ENCODE results near the gene CASTOR1.

Gene CASTOR1

GRCh38 chr22:30294830-30295229, 5.5 kb upstream of the CASTOR1 start:
- no peak overlapping the region for H2AFZ ChIP-seq (ENCODE audit: low read depth, low read length)
- no peaks in the 10 kb centered on the region for H3K79me2 ChIP-seq (ENCODE audit: low read length)
- TF ChIP-seq CTCF (IDR thresholded peaks at IDR 0.05; ENCODE audit: low read depth, low read length) (no peak), EZH2phosphoT487 (IDR thresholded peaks at IDR 0.05; ENCODE audit: low read depth) (no peak)
- H3K4me3 ChIP-seq (ENCODE audit: low read length) = no peak overlapping the region
- no peaks in the 10 kb centered on the region for H3K36me3 ChIP-seq (replicated peaks; ENCODE audit: low read depth, low read length)
- no peak overlapping the region for H3K4me2 ChIP-seq (ENCODE audit: low read length)
- peaks cover 4% of the 10 kb centered on the region; the same call in 1 of the 2 replicates for H3K4me1 ChIP-seq (ENCODE audit: low read length)
- H3K9me3 ChIP-seq (ENCODE audit: insufficient read depth, low read length) = no peaks in the 10 kb centered on the region
- H3K9ac ChIP-seq (ENCODE audit: low read length) = no peak overlapping the region
- H4K20me1 ChIP-seq (ENCODE audit: insufficient read depth, low read length) = no peaks in the 10 kb centered on the region
- H3K27ac ChIP-seq (ENCODE audit: low read length) = no peak overlapping the region
- H3K27me3 ChIP-seq (ENCODE audit: low read depth, low read length) = no peaks in the 10 kb centered on the region

- Histone ChIP-seq H3K36me3 (replicated peaks; ENCODE audit: low read depth, low read length) (no peaks in the 10 kb centered on the region), H3K27ac (ENCODE audit: low read length) (no peak overlapping the region), H3K9ac (ENCODE audit: low read length) (no peak overlapping the region), H3K27me3 (ENCODE audit: low read depth, low read length) (no peaks in the 10 kb centered on the region), H3K4me3 (ENCODE audit: low read length) (no peak overlapping the region), H3K4me2 (ENCODE audit: low read length) (no peak overlapping the region), H2AFZ (ENCODE audit: low read depth, low read length) (no peak overlapping the region), H3K4me1 (ENCODE audit: low read length) (peaks cover 5% of the 10 kb centered on the region; the same call in 1 of the 2 replicates), H3K9me3 (ENCODE audit: insufficient read depth, low read length) (no peaks in the 10 kb centered on the region), H3K79me2 (ENCODE audit: low read length) (no peaks in the 10 kb centered on the region), H4K20me1 (ENCODE audit: insufficient read depth, low read length) (no peaks in the 10 kb centered on the region)
- no peak for TF ChIP-seq EZH2phosphoT487 (IDR thresholded peaks at IDR 0.05; ENCODE audit: low read depth)
- no peak for TF ChIP-seq CTCF (IDR thresholded peaks at IDR 0.05; ENCODE audit: low read depth, low read length)
Observed at GRCh38 chr22:30294066-30294465, 4.8 kb upstream of the CASTOR1 start.

GRCh38 chr22:30293026-30293425, 3.7 kb upstream of the CASTOR1 start:
- Histone ChIP-seq H3K27ac (ENCODE audit: low read length) (no peak overlapping the region), H3K9me3 (ENCODE audit: insufficient read depth, low read length) (no peaks in the 10 kb centered on the region), H3K9ac (ENCODE audit: low read length) (no peak overlapping the region), H2AFZ (ENCODE audit: low read depth, low read length) (no peak overlapping the region), H3K4me3 (ENCODE audit: low read length) (no peak overlapping the region), H3K36me3 (replicated peaks; ENCODE audit: low read depth, low read length) (no peaks in the 10 kb centered on the region), H3K4me2 (ENCODE audit: low read length) (no peak overlapping the region), H3K27me3 (ENCODE audit: low read depth, low read length) (no peaks in the 10 kb centered on the region), H3K4me1 (ENCODE audit: low read length) (peaks cover 13% of the 10 kb centered on the region), H3K79me2 (ENCODE audit: low read length) (no peaks in the 10 kb centered on the region), H4K20me1 (ENCODE audit: insufficient read depth, low read length) (no peaks in the 10 kb centered on the region)
- no peak for TF ChIP-seq CTCF (IDR thresholded peaks at IDR 0.05; ENCODE audit: low read depth, low read length)
- no peak for TF ChIP-seq EZH2phosphoT487 (IDR thresholded peaks at IDR 0.05; ENCODE audit: low read depth)

GRCh38 chr22:30292069-30292970, 3.0 kb upstream of the CASTOR1 start:
- no peak for TF ChIP-seq EZH2phosphoT487 (IDR thresholded peaks at IDR 0.05; ENCODE audit: low read depth)
- no peak for TF ChIP-seq CTCF (IDR thresholded peaks at IDR 0.05; ENCODE audit: low read depth, low read length)
- Histone ChIP-seq H3K79me2 (ENCODE audit: low read length) (no peaks in the 10 kb centered on the region), H3K4me1 (ENCODE audit: low read length) (peaks cover 19% of the 10 kb centered on the region), H3K27me3 (ENCODE audit: low read depth, low read length) (no peaks in the 10 kb centered on the region), H3K4me2 (ENCODE audit: low read length) (no peak overlapping the region), H4K20me1 (ENCODE audit: insufficient read depth, low read length) (no peaks in the 10 kb centered on the region), H2AFZ (ENCODE audit: low read depth, low read length) (no peak overlapping the region), H3K9me3 (ENCODE audit: insufficient read depth, low read length) (no peaks in the 10 kb centered on the region), H3K9ac (ENCODE audit: low read length) (no peak overlapping the region), H3K27ac (ENCODE audit: low read length) (no peak overlapping the region), H3K4me3 (ENCODE audit: low read length) (no peak overlapping the region), H3K36me3 (replicated peaks; ENCODE audit: low read depth, low read length) (no peaks in the 10 kb centered on the region)
